PC-3 (cell line): ENCODE data around the gene PKP3. TPM values are rescaled to one million over a fixed set of nuclear protein-coding genes. Genes with fewer than 3 reads are reported as not detected.

Experiments used
- ATAC-seq: fragments of 200-7000 bp; cut with Tn5 transposase; 2 replicates; pipeline ENCODE4 v1.9.1; 2020; ENCODE audit warnings: mild to moderate bottlenecking, moderate library complexity
- BruUV-seq: library from RNA; stranded (reverse); fragments of 400-500 nt; replicated peaks from 2 replicates; lab custom pipeline; 2021; lab: Mats Ljungman, UMichigan
- CTCF ChIA-PET: fragments of 300-600 bp; sonication (Branson Sonifier 250); formaldehyde crosslinking; loops from one replicate; lab custom pipeline; 2022; ENCODE audit warnings: antibody characterized with exemption; lab: Charles Lee
- POLR2A ChIA-PET: fragments of 300-600 bp; sonication (Branson Sonifier 250); formaldehyde crosslinking; loops from one replicate; lab custom pipeline; 2022; ENCODE audit warnings: antibody characterized with exemption; ENCODE audit not compliant: unreplicated experiment; lab: Charles Lee
- DNase-seq: peaks from one replicate; pipeline ENCODE4 v3.0.0-alpha.2; 2015
- H2AFZ ChIP-seq: fragments of 300-600 bp; sonication (generic); 2 replicates; pipeline ENCODE4 v1.6.0; 2016; ENCODE audit warnings: antibody characterized with exemption, low read length
- H3F3A ChIP-seq: fragments of 300-600 bp; sonication (generic); one replicate; pipeline ENCODE4 v1.6.0; 2017; ENCODE audit warnings: antibody characterized with exemption, low read length, control low read depth, mild to moderate bottlenecking; ENCODE audit not compliant: unreplicated experiment
- H3K27ac ChIP-seq: fragments of 300-600 bp; sonication (generic); 2 replicates; pipeline ENCODE4 v1.5.1; 2016; ENCODE audit warnings: mild to moderate bottlenecking, low read length
- H3K27me3 ChIP-seq: fragments of 300-600 bp; sonication (generic); 2 replicates; pipeline ENCODE4 v1.6.1; 2016; ENCODE audit warnings: low read length, mixed read lengths
- H3K36me3 ChIP-seq: fragments of 300-600 bp; sonication (generic); 2 replicates; pipeline ENCODE4 v1.6.1; 2016; ENCODE audit warnings: low read depth, mixed run types, low read length, mixed read lengths
- H3K4me1 ChIP-seq: fragments of 300-600 bp; sonication (generic); 2 replicates; pipeline ENCODE4 v1.5.1; 2016; ENCODE audit warnings: low read length; ENCODE audit not compliant: insufficient read depth
- H3K4me2 ChIP-seq: fragments of 300-600 bp; sonication (generic); 2 replicates; pipeline ENCODE4 v1.6.0; 2016; ENCODE audit warnings: low read length
- H3K4me3 ChIP-seq: fragments of 300-600 bp; sonication (generic); 2 replicates; pipeline ENCODE4 v1.5.1; 2016; ENCODE audit warnings: mild to moderate bottlenecking, low read length, mixed read lengths
- H3K79me2 ChIP-seq: fragments of 300-600 bp; sonication (generic); 2 replicates; pipeline ENCODE4 v1.6.1; 2017; ENCODE audit warnings: low read length, mixed read lengths
- H3K9ac ChIP-seq: fragments of 300-600 bp; sonication (generic); 2 replicates; pipeline ENCODE4 v1.6.0; 2016; ENCODE audit warnings: mild to moderate bottlenecking, low read length
- H3K9me2 ChIP-seq: fragments of 300-600 bp; sonication (generic); replicated peaks from 2 replicates; pipeline ENCODE4 v1.6.1; 2016; ENCODE audit warnings: mixed run types, low read length, mixed read lengths
- H3K9me3 ChIP-seq: fragments of 300-600 bp; sonication (generic); 2 replicates; pipeline ENCODE4 v1.6.1; 2016; ENCODE audit warnings: low read length, mixed read lengths
- H4K20me1 ChIP-seq: fragments of 300-600 bp; sonication (generic); 2 replicates; pipeline ENCODE4 v1.6.1; 2016; ENCODE audit warnings: low read length, mixed read lengths
- CTCF ChIP-seq: fragments of 300-600 bp; sonication (generic); conservative IDR thresholded peaks from 2 replicates; pipeline ENCODE4 v1.5.1; 2017; ENCODE audit warnings: antibody characterized with exemption, low read depth, mild to moderate bottlenecking, low read length
- EZH2 ChIP-seq: fragments of 300-600 bp; sonication (generic); IDR thresholded peaks from one replicate; pipeline ENCODE4 v1.6.1; 2017; ENCODE audit warnings: antibody characterized with exemption, mild to moderate bottlenecking, low read length; ENCODE audit not compliant: unreplicated experiment
- EZH2phosphoT487 ChIP-seq: fragments of 300-600 bp; sonication (generic); IDR thresholded peaks from 2 replicates; pipeline ENCODE4 v1.6.1; 2018; ENCODE audit warnings: mild to moderate bottlenecking, antibody characterized with exemption, low read length, borderline replicate concordance
- intact Hi-C: fragments of 100-400 bp; cut with micrococcal nuclease; formaldehyde crosslinking; loops from 2 replicates; pipeline ENCODE4 v1.9.0; 2023
- total RNA-seq: library from RNA; depleted of rRNA; stranded (reverse); fragments of >200 nt; gene quantifications from 2 replicates; pipeline ENCODE4 v1.2.3, GENCODE V29; 2014

PKP3 gene
- total RNA-seq, 1 experiment from 2014 or later = 218 TPM

GRCh38 chr11:376531-377173, 17.4 kb upstream of the PKP3 start:
- DNase-seq (no peak), ATAC-seq (no peak)
- no TSS peak for BruUV-seq
- Histone ChIP-seq H4K20me1 (no peaks in the 10 kb centered on the region), H3K27ac (no peak overlapping the region), H2AFZ (no peak overlapping the region), H3K4me1 (no peaks in the 10 kb centered on the region), H3K9me2 (no peaks in the 10 kb centered on the region), H3K4me2 (no peak overlapping the region), H3K9ac (no peak overlapping the region), H3K36me3 (no peaks in the 10 kb centered on the region), H3K4me3 (no peak overlapping the region), H3K79me2 (no peaks in the 10 kb centered on the region), H3K9me3 (no peaks in the 10 kb centered on the region), H3K27me3 (no peaks in the 10 kb centered on the region), H3F3A (no peaks in the 10 kb centered on the region)
- intact Hi-C loops = no loop called here
- TF ChIP-seq EZH2 = no peak
- ChIA-PET POLR2A (no interaction called here), CTCF (no interaction called here)

- no peak overlapping the region for H3K4me3 ChIP-seq
- H3K36me3 ChIP-seq = no peaks in the 10 kb centered on the region
- no TSS peak for BruUV-seq
- H2AFZ ChIP-seq = no peak overlapping the region
- no peaks in the 10 kb centered on the region for H3K27me3 ChIP-seq
- no peaks in the 10 kb centered on the region for H3K79me2 ChIP-seq
- CTCF ChIA-PET = no interaction called here
- DNase-seq (no peak), ATAC-seq (no peak)
- TF ChIP-seq EZH2 = no peak
- no peaks in the 10 kb centered on the region for H4K20me1 ChIP-seq
- no peak overlapping the region for H3K9ac ChIP-seq
- H3K4me1 ChIP-seq = no peaks in the 10 kb centered on the region
- H3K9me2 ChIP-seq = no peaks in the 10 kb centered on the region
- no peak overlapping the region for H3K4me2 ChIP-seq
- intact Hi-C loops = no loop called here
- H3K27ac ChIP-seq = no peak overlapping the region
- no peaks in the 10 kb centered on the region for H3K9me3 ChIP-seq
- POLR2A ChIA-PET = no interaction called here
- H3F3A ChIP-seq = no peaks in the 10 kb centered on the region
Measured at GRCh38 chr11:377174-377865, 16.7 kb upstream of the PKP3 start.

GRCh38 chr11:377883-378500, 16.0 kb upstream of the PKP3 start:
- Histone ChIP-seq H3F3A (no peaks in the 10 kb centered on the region), H3K79me2 (no peaks in the 10 kb centered on the region), H3K27ac (no peak overlapping the region), H3K27me3 (no peaks in the 10 kb centered on the region), H3K9ac (no peak overlapping the region), H3K9me2 (no peaks in the 10 kb centered on the region), H4K20me1 (no peaks in the 10 kb centered on the region), H3K9me3 (no peaks in the 10 kb centered on the region), H3K36me3 (no peaks in the 10 kb centered on the region), H3K4me1 (no peaks in the 10 kb centered on the region), H2AFZ (no peak overlapping the region), H3K4me3 (no peak overlapping the region), H3K4me2 (no peak overlapping the region)
- no peak; the same call in 1 of the 2 replicates for ATAC-seq
- TF ChIP-seq CTCF (no peak), EZH2phosphoT487 (no peak), EZH2 (no peak)
- no TSS peak for BruUV-seq
- no peak for DNase-seq
- intact Hi-C loops = no loop called here
- ChIA-PET CTCF (no interaction called here), POLR2A (no interaction called here)
